Measurements from ENCODE around the gene ORAI2. TPM values are rescaled to one million over a fixed set of nuclear protein-coding genes. Genes with fewer than 3 reads are reported as not detected.
"Not testable (repeated sequence)": the region's sequence is repeated elsewhere in the genome, so short reads cannot be mapped to it uniquely, and the experiment has no call there.

Gene ORAI2
- total and polyA plus RNA-seq, 2 of the 8 experiments (the other 6 are each of a cell fraction or from before 2014, with no cell fraction given) = 20.7 to 35.2 TPM

- H3K18ac ChIP-seq (ENCODE audit: extremely low read depth, low read length); H4K5ac ChIP-seq (ENCODE audit: insufficient read length, low read depth, low read length); H3K4me2 ChIP-seq (ENCODE audit: insufficient read depth in 1 of 2, low read depth in 2 of 2, low read length in 2 of 2); FAIRE-seq; H3K4me3 ChIP-seq (ENCODE audit: extremely low read depth in 1 of 4, insufficient read depth in 2 of 4, low read depth in 3 of 4, low read length in 4 of 4); H3K27ac ChIP-seq (ENCODE audit: low read depth, low read length); H2BK20ac ChIP-seq (ENCODE audit: low read length); H3K23ac ChIP-seq (ENCODE audit: insufficient read length); H2BK5ac ChIP-seq (ENCODE audit: low read depth, low read length); H4K91ac ChIP-seq (replicated peaks; ENCODE audit: insufficient read length, low read length); H3K79me1 ChIP-seq (ENCODE audit: low read depth, low read length); H3K9me3 ChIP-seq (ENCODE audit: insufficient read depth in 2 of 2, low read depth in 1 of 2, low read length in 1 of 2); H2AK5ac ChIP-seq (ENCODE audit: low read depth, low read length); H3K9ac ChIP-seq (replicated peaks in 1 of 4; ENCODE audit: extremely low read depth in 1 of 4, low read depth in 3 of 4, low read length in 3 of 4); H3K4me1 ChIP-seq (replicated peaks in 1 of 4; ENCODE audit: control insufficient read depth in 3 of 4, insufficient read depth in 4 of 4, low read length in 3 of 4); H2BK15ac ChIP-seq (ENCODE audit: low read length); H2AFZ ChIP-seq (ENCODE audit: low read length); H2BK120ac ChIP-seq (replicated peaks; ENCODE audit: low read depth, low read length); DNase-seq (ENCODE audit: low read depth in 1 of 2, low spot score in 2 of 2); CTCF ChIA-PET (ENCODE audit: partially characterized antibody); H4K20me1 ChIP-seq (replicated peaks in 1 of 2; ENCODE audit: control insufficient read depth in 1 of 2, insufficient read depth in 2 of 2, low read length in 2 of 2); H2BK12ac ChIP-seq (ENCODE audit: low read depth, low read length); POLR2A ChIA-PET (ENCODE audit: partially characterized antibody); H3K4ac ChIP-seq (replicated peaks; ENCODE audit: insufficient read length, low read depth, low read length); H3K79me2 ChIP-seq (ENCODE audit: control insufficient read depth in 1 of 2, insufficient read depth in 2 of 2, low read length in 2 of 2); H4K8ac ChIP-seq (ENCODE audit: extremely low read depth, insufficient read depth, low read length); H3K27me3 ChIP-seq (replicated peaks in 1 of 4; ENCODE audit: control insufficient read depth in 3 of 4, extremely low read depth in 1 of 4, insufficient read depth in 3 of 4, low read length in 3 of 4); H3K14ac ChIP-seq (ENCODE audit: insufficient read length); H3K56ac ChIP-seq (replicated peaks; ENCODE audit: insufficient read length, low read depth, low read length); H3K23me2 ChIP-seq (ENCODE audit: low read depth, low read length); H3K36me3 ChIP-seq (ENCODE audit: control insufficient read depth in 2 of 4, insufficient read depth in 4 of 4, low read length in 3 of 4): not testable (repeated sequence)
- no CpG with 5 or more reads among the region's 15 CpGs for WGBS, 2 experiments (ENCODE audit: extremely low coverage in 1 of 2, insufficient coverage in 1 of 2, insufficient read length in 1 of 2, insufficient replicate concordance in 2 of 2, low coverage in 1 of 2, low lambda C conversion rate in 2 of 2, missing lambda C conversion rate in 1 of 2)
Measured at GRCh38 chr7:102494026-102494425, 60.7 kb downstream of the ORAI2 start.

- H3K79me1 ChIP-seq (ENCODE audit: low read depth, low read length); H3K36me3 ChIP-seq (ENCODE audit: control insufficient read depth in 2 of 4, insufficient read depth in 4 of 4, low read length in 3 of 4); H3K56ac ChIP-seq (replicated peaks; ENCODE audit: insufficient read length, low read depth, low read length); H3K23me2 ChIP-seq (ENCODE audit: low read depth, low read length); H3K4me2 ChIP-seq (ENCODE audit: insufficient read depth in 1 of 2, low read depth in 2 of 2, low read length in 2 of 2); FAIRE-seq; H4K91ac ChIP-seq (replicated peaks; ENCODE audit: insufficient read length, low read length); H3K4ac ChIP-seq (replicated peaks; ENCODE audit: insufficient read length, low read depth, low read length); POLR2A ChIA-PET (ENCODE audit: partially characterized antibody); H2AK5ac ChIP-seq (ENCODE audit: low read depth, low read length); CTCF ChIA-PET (ENCODE audit: partially characterized antibody); H2BK20ac ChIP-seq (ENCODE audit: low read length); DNase-seq (ENCODE audit: low read depth in 1 of 2, low spot score in 2 of 2); H4K8ac ChIP-seq (ENCODE audit: extremely low read depth, insufficient read depth, low read length); H2BK5ac ChIP-seq (ENCODE audit: low read depth, low read length); H2BK15ac ChIP-seq (ENCODE audit: low read length); H3K27me3 ChIP-seq (replicated peaks in 1 of 4; ENCODE audit: control insufficient read depth in 3 of 4, extremely low read depth in 1 of 4, insufficient read depth in 3 of 4, low read length in 3 of 4); H3K27ac ChIP-seq (ENCODE audit: low read depth, low read length); H3K9ac ChIP-seq (replicated peaks in 1 of 4; ENCODE audit: extremely low read depth in 1 of 4, low read depth in 3 of 4, low read length in 3 of 4); H3K4me1 ChIP-seq (replicated peaks in 1 of 4; ENCODE audit: control insufficient read depth in 3 of 4, insufficient read depth in 4 of 4, low read length in 3 of 4); H3K23ac ChIP-seq (ENCODE audit: insufficient read length); H3K4me3 ChIP-seq (ENCODE audit: extremely low read depth in 1 of 4, insufficient read depth in 2 of 4, low read depth in 3 of 4, low read length in 4 of 4); H4K5ac ChIP-seq (ENCODE audit: insufficient read length, low read depth, low read length); H3K79me2 ChIP-seq (ENCODE audit: control insufficient read depth in 1 of 2, insufficient read depth in 2 of 2, low read length in 2 of 2); H2BK120ac ChIP-seq (replicated peaks; ENCODE audit: low read depth, low read length); H4K20me1 ChIP-seq (replicated peaks in 1 of 2; ENCODE audit: control insufficient read depth in 1 of 2, insufficient read depth in 2 of 2, low read length in 2 of 2); H3K14ac ChIP-seq (ENCODE audit: insufficient read length); H3K9me3 ChIP-seq (ENCODE audit: insufficient read depth in 2 of 2, low read depth in 1 of 2, low read length in 1 of 2); H2AFZ ChIP-seq (ENCODE audit: low read length); H2BK12ac ChIP-seq (ENCODE audit: low read depth, low read length); H3K18ac ChIP-seq (ENCODE audit: extremely low read depth, low read length): not testable (repeated sequence)
- no CpG with 5 or more reads among the region's 67 CpGs for WGBS, 2 experiments (ENCODE audit: extremely low coverage in 1 of 2, insufficient coverage in 1 of 2, insufficient read length in 1 of 2, insufficient replicate concordance in 2 of 2, low coverage in 1 of 2, low lambda C conversion rate in 2 of 2, missing lambda C conversion rate in 1 of 2)
Measured at GRCh38 chr7:102494473-102495149, 61.2 kb downstream of the ORAI2 start.
